DND-41 (cell line): ENCODE data around the gene CARMIL1.

ENCODE experiments used
- ATAC-seq: fragments of 200-7000 bp; cut with Tn5 transposase; 3 replicates; pipeline ENCODE4 v1.9.1; 2021; ENCODE audit warnings: low read depth; ENCODE audit not compliant: insufficient read depth
- DNase-seq: peaks from one replicate; pipeline ENCODE4 v3.0.0-alpha.2; 2020
- H2AFZ ChIP-seq: 2 replicates; pipeline ENCODE4 v1.6.0; 2012; ENCODE audit warnings: low read depth, low read length
- H3K27ac ChIP-seq: 2 replicates; pipeline ENCODE4 v1.5.1; 2012; ENCODE audit warnings: low read length, inconsistent platforms
- H3K27me3 ChIP-seq: fragments of 200-600 bp; sonication (generic); 2 replicates; pipeline ENCODE4 v1.6.0; 2012; ENCODE audit warnings: low read length, mild to moderate bottlenecking, inconsistent platforms; ENCODE audit not compliant: insufficient read depth, poor library complexity
- H3K36me3 ChIP-seq: 2 replicates; pipeline ENCODE4 v1.5.1; 2012; ENCODE audit warnings: low read length, inconsistent platforms; ENCODE audit not compliant: insufficient read depth
- H3K4me1 ChIP-seq: 2 replicates; pipeline ENCODE4 v1.5.1; 2012; ENCODE audit warnings: mild to moderate bottlenecking, low read length; ENCODE audit not compliant: insufficient read depth
- H3K4me2 ChIP-seq: 2 replicates; pipeline ENCODE4 v1.6.0; 2012; ENCODE audit warnings: mild to moderate bottlenecking, moderate library complexity, low read length, inconsistent platforms; ENCODE audit not compliant: insufficient read depth
- H3K4me3 ChIP-seq, 2 experiments: fragments of 200-600 bp in 1 of 2; shearing (Covaris generic) in 1 of 2; 2 replicates each; pipeline ENCODE4 v1.5.1; 2012 to 2016; ENCODE audit warnings: inconsistent platforms in 2 of 2, low read length in 2 of 2, mild to moderate bottlenecking in 2 of 2, low read depth in 1 of 2, moderate library complexity in 1 of 2
- H3K79me2 ChIP-seq: 2 replicates; pipeline ENCODE4 v1.6.0; 2012; ENCODE audit warnings: low read length, inconsistent platforms; ENCODE audit not compliant: insufficient read depth
- H3K9ac ChIP-seq: 2 replicates; pipeline ENCODE4 v1.6.0; 2012; ENCODE audit warnings: low read depth, mild to moderate bottlenecking, inconsistent platforms, low read length, moderate library complexity
- H3K9me3 ChIP-seq: 2 replicates; pipeline ENCODE4 v1.5.1; 2012; ENCODE audit warnings: low read length, moderate library complexity, mild to moderate bottlenecking, inconsistent platforms; ENCODE audit not compliant: insufficient read depth, severe bottlenecking
- H4K20me1 ChIP-seq: 2 replicates; pipeline ENCODE4 v1.6.0; 2012; ENCODE audit warnings: low read length; ENCODE audit not compliant: insufficient read depth
- CTCF ChIP-seq: IDR thresholded peaks from 2 replicates; pipeline ENCODE4 v1.5.1; 2012; ENCODE audit warnings: borderline replicate concordance, low read length, moderate library complexity, mild to moderate bottlenecking; ENCODE audit not compliant: poor library complexity, severe bottlenecking; ENCODE audit errors: extremely low read depth
- EZH2 ChIP-seq: IDR thresholded peaks from 3 replicates; pipeline ENCODE4 v1.6.1; 2012; ENCODE audit warnings: borderline replicate concordance, low read depth, mild to moderate bottlenecking, moderate library complexity, low read length, inconsistent platforms; ENCODE audit not compliant: severe bottlenecking

Gene CARMIL1

GRCh38 chr6:25428758-25429317, 149.7 kb downstream of the CARMIL1 start:
- Histone ChIP-seq H3K9ac (no peak overlapping the region), H4K20me1 (no peaks in the 10 kb centered on the region), H3K9me3 (no peaks in the 10 kb centered on the region), H3K4me1 (no peaks in the 10 kb centered on the region), H3K36me3 (no peaks in the 10 kb centered on the region), H2AFZ (no peak overlapping the region), H3K4me2 (no peak overlapping the region), H3K27me3 (peaks cover 6% of the 10 kb centered on the region), H3K27ac (no peak overlapping the region), H3K79me2 (no peaks in the 10 kb centered on the region), H3K4me3 (no peak overlapping the region)
- ATAC-seq: no peak
- no peak for TF ChIP-seq CTCF
- no peak for TF ChIP-seq EZH2
- no peak for DNase-seq

- Histone ChIP-seq H3K4me2 (no peak overlapping the region), H3K4me1 (no peaks in the 10 kb centered on the region), H3K36me3 (no peaks in the 10 kb centered on the region), H3K27me3 (peaks cover 12% of the 10 kb centered on the region), H3K4me3 (no peak overlapping the region), H2AFZ (no peak overlapping the region), H3K9ac (no peak overlapping the region), H4K20me1 (no peaks in the 10 kb centered on the region), H3K79me2 (no peaks in the 10 kb centered on the region), H3K9me3 (no peaks in the 10 kb centered on the region), H3K27ac (no peak overlapping the region)
- DNase-seq (no peak), ATAC-seq (no peak)
- TF ChIP-seq EZH2 (no peak), CTCF (no peak)
Observed at GRCh38 chr6:25431306-25431974, 152.3 kb downstream of the CARMIL1 start.

GRCh38 chr6:25431975-25432307, 152.8 kb downstream of the CARMIL1 start:
- no peaks in the 10 kb centered on the region for H3K4me1 ChIP-seq
- H2AFZ ChIP-seq: no peak overlapping the region
- no peak for ATAC-seq
- no peaks in the 10 kb centered on the region for H3K36me3 ChIP-seq
- no peak for TF ChIP-seq CTCF
- TF ChIP-seq EZH2: no peak
- no peaks in the 10 kb centered on the region for H4K20me1 ChIP-seq
- no peak overlapping the region for H3K4me3 ChIP-seq
- DNase-seq: no peak
- peaks cover 16% of the 10 kb centered on the region for H3K27me3 ChIP-seq
- no peaks in the 10 kb centered on the region for H3K79me2 ChIP-seq
- H3K9me3 ChIP-seq: no peaks in the 10 kb centered on the region
- no peak overlapping the region for H3K27ac ChIP-seq
- H3K9ac ChIP-seq: no peak overlapping the region
- H3K4me2 ChIP-seq: no peak overlapping the region

DNA sequence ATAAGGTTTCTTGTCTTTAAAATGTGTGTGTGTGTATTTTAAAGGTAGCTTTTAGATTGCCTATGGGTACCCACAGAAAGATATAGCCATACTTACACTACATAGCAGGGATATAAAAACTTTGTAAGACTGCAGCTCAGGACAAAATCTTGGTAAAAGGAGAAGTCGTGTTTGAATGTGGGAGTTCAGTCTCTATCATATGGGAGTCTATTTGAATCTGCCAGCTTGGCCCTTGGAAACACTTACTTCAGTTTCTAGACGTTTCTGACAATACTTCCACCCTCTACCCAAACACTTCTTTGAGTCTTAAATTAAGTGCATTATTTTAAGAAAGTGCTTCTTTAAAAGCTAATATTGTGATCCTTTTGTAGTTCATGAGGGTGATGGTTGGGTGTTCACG, 155.7 kb downstream of the CARMIL1 start:
- H3K9me3 ChIP-seq: no peaks in the 10 kb centered on the region
- no peaks in the 10 kb centered on the region for H4K20me1 ChIP-seq
- H3K4me1 ChIP-seq: no peaks in the 10 kb centered on the region
- peaks cover 16% of the 10 kb centered on the region for H3K27me3 ChIP-seq
- DNase-seq: no peak
- TF ChIP-seq EZH2: no peak
- no peak for TF ChIP-seq CTCF
- no peak overlapping the region for H3K9ac ChIP-seq
- no peaks in the 10 kb centered on the region for H3K36me3 ChIP-seq
- ATAC-seq: no peak
- H2AFZ ChIP-seq: no peak overlapping the region
- no peak overlapping the region for H3K4me3 ChIP-seq
- no peak overlapping the region for H3K4me2 ChIP-seq
- H3K79me2 ChIP-seq: no peaks in the 10 kb centered on the region
- no peak overlapping the region for H3K27ac ChIP-seq
